HL-60/S4 treated with phorbol 12-myristate 13-acetate at 8.2 ng/mL for 4 days and 3 days (cell line): ENCODE results near the gene CEP63.

ENCODE experiments used
- in situ Hi-C: fragments of 300-500 bp; cut with MboI; formaldehyde crosslinking; loops from 2 replicates; pipeline ENCODE4 v1.15.0; 2022; ENCODE audit warnings: low sequenced_read_pairs

CEP63 gene

DNA sequence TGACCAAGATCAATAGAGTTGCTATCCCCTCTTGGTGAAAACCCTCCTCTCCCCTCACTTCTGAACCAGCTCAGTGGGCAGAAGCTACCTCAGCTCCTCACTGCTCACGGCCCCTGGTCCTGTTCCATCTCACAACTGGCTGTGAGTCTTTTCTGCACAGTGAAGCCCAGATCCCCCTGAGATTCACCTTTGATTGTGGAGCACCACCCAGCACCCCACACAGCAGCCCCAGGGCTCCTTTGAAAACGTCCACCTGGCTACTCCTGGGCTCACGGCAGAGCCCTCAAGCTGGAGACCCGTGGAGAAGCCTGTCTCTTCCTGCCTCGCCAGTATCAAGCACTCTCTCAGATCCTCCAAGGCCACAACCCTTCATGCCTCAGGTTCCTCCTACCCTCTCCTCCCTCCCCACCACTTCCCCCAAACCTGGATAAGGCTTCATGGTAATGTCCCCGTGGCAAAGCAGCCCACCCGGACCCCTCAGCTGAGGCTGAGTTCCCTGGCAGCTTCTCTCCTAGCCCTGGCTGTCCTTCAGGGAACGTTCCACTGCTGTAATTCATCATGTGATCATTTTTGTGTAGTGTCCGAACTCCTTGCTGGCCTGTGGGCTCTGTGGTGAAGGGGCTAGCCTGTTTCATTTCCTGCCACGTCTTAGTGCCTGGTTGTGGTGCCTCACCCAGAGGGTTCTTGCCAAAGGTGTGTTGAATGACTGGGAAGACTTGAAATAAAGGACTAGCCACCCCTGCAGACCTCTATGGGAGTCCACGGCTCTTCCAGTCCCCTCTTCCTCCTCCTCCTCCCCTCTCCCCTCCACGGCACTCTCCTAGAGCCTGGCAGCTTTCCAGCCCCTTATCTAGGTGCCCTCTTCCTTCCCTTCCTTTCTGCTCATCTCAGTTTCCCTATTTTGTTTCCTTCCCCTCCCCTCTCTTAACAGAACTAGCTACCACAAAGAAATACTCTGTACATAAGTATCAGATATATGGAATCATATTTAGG, 120.5 kb downstream of the CEP63 start:
- in situ Hi-C loops: no loop called here

DNA sequence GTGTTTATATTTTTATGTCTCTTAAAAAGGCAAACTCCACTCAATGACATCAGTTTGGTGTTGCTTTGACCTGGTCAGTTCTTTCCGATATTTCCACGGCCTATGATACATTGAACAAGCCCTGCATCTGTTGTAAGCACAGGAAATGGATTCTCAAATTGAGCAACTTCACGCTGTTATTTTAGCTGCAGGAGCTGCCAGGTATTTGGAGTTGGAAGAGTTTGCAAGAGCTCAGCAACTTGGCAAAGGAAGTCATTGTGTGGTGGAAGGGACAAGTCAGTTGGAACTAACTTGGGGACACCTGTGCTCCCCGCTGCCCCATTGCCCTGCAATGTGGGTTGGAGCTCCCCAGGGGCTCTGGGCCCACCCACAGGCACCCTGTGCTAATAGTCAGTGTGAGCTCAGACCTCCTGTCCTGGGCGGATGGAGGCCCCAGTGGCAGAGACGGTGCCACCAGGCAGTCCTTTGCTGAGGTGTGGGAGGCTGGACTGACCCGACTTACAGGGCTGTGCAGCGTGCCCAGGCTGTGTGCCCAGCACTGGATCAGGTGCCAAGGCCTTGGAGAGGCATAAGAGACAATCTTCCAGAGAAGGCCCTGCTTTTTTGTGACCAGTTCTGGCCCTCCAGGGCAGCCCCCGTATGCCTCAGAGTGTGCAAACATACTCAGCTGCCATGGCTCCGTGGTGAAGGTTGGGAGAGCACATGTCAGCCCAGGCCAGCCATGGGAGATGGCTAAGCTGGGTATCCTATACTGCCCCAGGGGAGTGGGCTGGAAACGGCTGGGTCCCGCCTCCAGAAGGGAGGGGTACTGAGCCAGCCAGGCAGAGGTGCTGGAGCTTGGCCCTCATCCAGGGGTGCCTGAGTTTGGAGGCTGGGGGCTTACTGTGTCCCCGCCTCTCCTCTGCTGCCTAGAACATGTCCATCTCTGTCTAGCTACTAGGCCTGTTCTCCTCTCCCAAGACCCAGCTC, 121.5 kb downstream of the CEP63 start:
- in situ Hi-C loops: no loop called here

DNA sequence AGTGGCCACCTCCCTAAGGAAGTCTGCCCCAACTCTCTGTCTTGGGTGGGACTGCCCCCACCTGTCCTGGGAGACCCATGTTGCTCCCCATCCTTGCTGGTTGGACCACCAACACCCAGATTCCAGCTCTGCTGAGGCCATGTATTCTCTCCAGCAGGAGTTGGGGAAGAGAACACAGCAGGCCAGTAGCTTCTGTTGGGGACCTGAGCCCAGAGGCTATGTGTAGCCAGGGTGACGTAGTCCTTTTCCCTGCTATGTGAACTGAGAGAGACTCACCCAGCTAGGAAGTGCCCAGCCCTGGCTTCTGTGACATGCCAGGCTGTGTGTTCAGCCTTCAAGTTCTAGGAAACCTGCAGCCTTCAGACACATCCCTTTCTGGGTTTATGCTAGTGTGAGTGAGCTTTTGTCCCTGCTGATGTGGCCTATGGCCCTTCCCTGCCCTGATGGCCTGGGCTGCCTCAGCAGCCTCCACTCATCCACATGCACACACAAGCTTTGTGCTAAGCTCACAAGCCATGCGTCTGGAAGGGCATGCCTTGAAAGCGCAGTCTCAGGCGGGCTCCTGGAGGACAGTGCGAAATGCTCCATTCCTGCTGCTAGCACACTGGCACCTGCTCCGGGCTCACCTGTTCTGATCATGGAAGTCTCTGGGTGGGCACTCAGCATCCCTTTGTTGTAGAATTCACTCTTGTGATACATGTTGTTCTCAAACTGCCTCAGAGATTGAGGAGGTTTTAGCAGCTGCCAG, 122.3 kb downstream of the CEP63 start:
- in situ Hi-C loops: no loop called here

GRCh38 chr3:134608771-134609435, 123.0 kb downstream of the CEP63 start:
- in situ Hi-C loops: no loop called here

GRCh38 chr3:134609821-134610431, 124.1 kb downstream of the CEP63 start:
- in situ Hi-C loops: no loop called here

GRCh38 chr3:134610432-134611385, 124.9 kb downstream of the CEP63 start:
- in situ Hi-C loops: no loop called here

GRCh38 chr3:134611516-134611915, 125.7 kb downstream of the CEP63 start:
- in situ Hi-C loops: no loop called here

GRCh38 chr3:134613006-134613520, 127.2 kb downstream of the CEP63 start:
- in situ Hi-C loops: no loop called here

DNA sequence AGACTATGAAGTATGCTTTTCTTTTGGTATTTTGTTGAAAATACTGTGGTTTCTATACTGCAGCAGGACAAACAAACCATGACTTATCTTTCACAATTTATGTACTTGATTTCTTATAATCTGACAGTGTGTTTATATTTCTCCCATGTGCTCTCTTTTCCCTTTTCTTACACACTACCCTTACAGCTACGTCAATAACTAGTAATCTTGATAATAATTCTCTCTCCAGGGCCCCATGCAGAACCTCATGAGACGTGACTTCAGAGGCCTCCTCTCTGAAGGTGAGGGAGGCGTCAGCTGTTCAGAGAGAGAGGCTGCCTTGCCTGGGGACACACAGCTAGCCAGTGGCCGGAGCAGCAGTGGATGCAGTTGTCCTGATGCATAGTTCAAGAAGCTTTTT, 129.1 kb downstream of the CEP63 start:
- in situ Hi-C loops: no loop called here

GRCh38 chr3:134615743-134616142, 129.9 kb downstream of the CEP63 start:
- in situ Hi-C loops: no loop called here

- in situ Hi-C loops: no loop called here
Observed at GRCh38 chr3:134617608-134618477, 132.0 kb downstream of the CEP63 start.

DNA sequence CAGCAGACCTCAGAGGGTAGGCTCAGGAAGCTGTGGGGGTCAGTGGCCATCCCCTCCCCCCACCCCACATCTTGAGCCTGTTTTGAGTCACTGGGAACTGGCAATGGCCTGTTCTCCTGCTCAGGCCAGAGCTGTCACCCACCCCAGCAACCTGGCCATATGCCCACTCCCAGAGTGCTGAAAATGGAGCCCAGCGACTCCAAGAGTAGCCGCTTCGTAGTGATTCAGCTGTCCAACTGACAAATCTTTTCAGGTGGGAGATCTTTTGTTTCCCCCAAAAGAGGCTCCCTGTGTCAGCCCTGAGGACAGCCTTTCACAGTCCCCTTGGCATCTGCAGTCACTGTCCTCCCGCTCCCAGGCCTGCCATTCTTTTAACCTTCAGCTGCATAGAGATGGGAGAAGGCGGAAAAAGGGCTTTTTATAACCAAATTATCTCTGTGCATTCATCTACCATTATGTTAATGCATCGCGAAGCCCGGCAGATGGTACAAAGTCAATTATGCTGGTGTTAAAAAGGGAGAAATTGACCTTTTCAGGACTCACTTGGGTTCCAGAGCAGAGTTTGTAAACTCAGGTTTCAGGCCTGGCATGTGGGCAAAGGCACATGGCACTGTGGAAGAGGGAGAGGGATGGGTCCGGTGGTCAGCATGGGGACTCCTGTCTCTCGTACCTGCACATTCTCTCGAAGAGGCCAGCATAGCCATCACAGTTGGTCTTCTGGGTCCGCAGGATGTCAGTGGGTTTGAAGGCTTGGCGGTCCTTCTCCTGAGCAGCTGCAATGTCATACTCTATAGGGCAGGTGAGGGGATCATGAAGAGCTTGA, 132.8 kb downstream of the CEP63 start:
- in situ Hi-C loops: no loop called here

DNA sequence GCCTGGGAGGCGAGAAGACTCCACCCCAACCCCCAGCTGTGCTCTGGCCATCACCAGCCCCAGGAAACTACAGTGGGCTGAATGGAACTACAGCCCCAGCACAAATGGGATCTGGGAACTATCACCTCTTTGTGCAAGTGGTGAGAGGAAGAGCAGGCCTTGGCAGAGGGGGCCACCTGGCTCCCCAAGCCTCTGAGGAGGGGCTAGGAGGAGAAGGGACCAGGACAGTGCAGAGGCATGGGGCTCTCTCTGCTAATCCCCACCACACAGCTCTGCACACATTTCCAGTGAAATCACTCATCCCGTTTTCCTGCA, 133.4 kb downstream of the CEP63 start:
- in situ Hi-C loops: no loop called here

- in situ Hi-C loops: no loop called here
Observed at GRCh38 chr3:134619884-134620445, 134.1 kb downstream of the CEP63 start.

GRCh38 chr3:134620476-134621115, 134.7 kb downstream of the CEP63 start:
- in situ Hi-C loops: no loop called here

- in situ Hi-C loops: no loop called here
Observed at GRCh38 chr3:134621854-134622253, 136.0 kb downstream of the CEP63 start.
